22Rv1 (cell line): Measurements from ENCODE around the gene TNS3.

Experiments
- H3K27ac ChIP-seq: fragments of 450-650 bp; 2 replicates; pipeline ENCODE4 v1.5.1; 2017
- ZFX ChIP-seq: fragments of 450-650 bp; IDR thresholded peaks from 2 replicates; pipeline ENCODE4 v1.6.1; 2017; ENCODE audit warnings: antibody characterized with exemption, borderline replicate concordance
- TF ChIP-seq, protein P1 (sequence below): fragments of 450-650 bp; IDR thresholded peaks from 2 replicates; pipeline ENCODE4 v1.5.1; 2017; ENCODE audit warnings: mild to moderate bottlenecking

The TNS3 gene

GRCh38 chr7:47354071-47354470 is 227.8 kb downstream of the TNS3 start:
- no peak for TF ChIP-seq ZFX
- TF ChIP-seq, protein P1, sequence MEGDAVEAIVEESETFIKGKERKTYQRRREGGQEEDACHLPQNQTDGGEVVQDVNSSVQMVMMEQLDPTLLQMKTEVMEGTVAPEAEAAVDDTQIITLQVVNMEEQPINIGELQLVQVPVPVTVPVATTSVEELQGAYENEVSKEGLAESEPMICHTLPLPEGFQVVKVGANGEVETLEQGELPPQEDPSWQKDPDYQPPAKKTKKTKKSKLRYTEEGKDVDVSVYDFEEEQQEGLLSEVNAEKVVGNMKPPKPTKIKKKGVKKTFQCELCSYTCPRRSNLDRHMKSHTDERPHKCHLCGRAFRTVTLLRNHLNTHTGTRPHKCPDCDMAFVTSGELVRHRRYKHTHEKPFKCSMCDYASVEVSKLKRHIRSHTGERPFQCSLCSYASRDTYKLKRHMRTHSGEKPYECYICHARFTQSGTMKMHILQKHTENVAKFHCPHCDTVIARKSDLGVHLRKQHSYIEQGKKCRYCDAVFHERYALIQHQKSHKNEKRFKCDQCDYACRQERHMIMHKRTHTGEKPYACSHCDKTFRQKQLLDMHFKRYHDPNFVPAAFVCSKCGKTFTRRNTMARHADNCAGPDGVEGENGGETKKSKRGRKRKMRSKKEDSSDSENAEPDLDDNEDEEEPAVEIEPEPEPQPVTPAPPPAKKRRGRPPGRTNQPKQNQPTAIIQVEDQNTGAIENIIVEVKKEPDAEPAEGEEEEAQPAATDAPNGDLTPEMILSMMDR, result no peak
- no peak overlapping the region for H3K27ac ChIP-seq

GRCh38 chr7:47352394-47352968 is 229.4 kb downstream of the TNS3 start:
- TF ChIP-seq ZFX, result no peak
- TF ChIP-seq, protein P1, result no peak
- no peak overlapping the region for H3K27ac ChIP-seq

GRCh38 chr7:47351233-47352154 is 230.4 kb downstream of the TNS3 start:
- TF ChIP-seq, protein P1, result no peak
- no peak for TF ChIP-seq ZFX
- no peak overlapping the region for H3K27ac ChIP-seq

- TF ChIP-seq, protein P1, result no peak
- no peak for TF ChIP-seq ZFX
- no peak overlapping the region for H3K27ac ChIP-seq
These were observed 231.5 kb downstream of the TNS3 start for GRCh38 chr7:47350425-47350824.

GRCh38 chr7:47349401-47349800 is 232.5 kb downstream of the TNS3 start:
- TF ChIP-seq ZFX, result no peak
- TF ChIP-seq, protein P1, result no peak
- H3K27ac ChIP-seq, result no peak overlapping the region

DNA sequence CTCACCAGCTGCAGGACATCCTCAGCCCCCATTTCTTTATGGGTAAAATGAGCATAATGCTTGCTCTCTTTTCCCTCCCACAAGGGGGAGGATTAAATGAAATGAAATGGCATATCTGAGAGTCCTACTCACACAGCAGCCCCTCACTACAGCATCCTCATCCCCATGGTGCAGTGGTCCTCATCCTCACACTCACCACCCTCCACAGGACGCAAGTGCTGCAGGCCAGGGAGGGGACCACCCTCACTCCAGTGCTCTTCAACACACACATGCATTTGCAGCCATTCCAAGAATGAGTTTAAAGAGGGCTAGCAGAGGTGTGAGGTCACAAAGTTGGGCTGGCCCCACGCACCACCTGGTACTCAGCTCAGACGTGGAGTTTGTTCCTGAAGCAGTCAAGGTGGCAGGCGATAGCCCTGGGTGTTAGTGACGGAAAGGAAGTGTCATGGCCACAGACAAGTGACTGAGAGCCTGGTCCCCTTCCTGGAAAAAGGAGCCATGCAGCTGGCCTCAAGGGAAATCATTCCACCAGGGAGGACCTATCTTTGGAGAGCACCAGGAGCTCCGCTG is 234.0 kb downstream of the TNS3 start:
- no peak for TF ChIP-seq ZFX
- TF ChIP-seq, protein P1, result no peak
- H3K27ac ChIP-seq, result no peak overlapping the region

GRCh38 chr7:47347346-47347745 is 234.6 kb downstream of the TNS3 start:
- no peak overlapping the region for H3K27ac ChIP-seq
- no peak for TF ChIP-seq ZFX
- TF ChIP-seq, protein P1, result no peak
